PC-9 (cell line): Measurements from ENCODE around the gene WNT3. TPM values are rescaled to one million over a fixed set of nuclear protein-coding genes. Genes with fewer than 3 reads are reported as not detected.

Source experiments
- BruUV-seq: library from RNA; stranded (reverse); fragments of 400-500 nt; replicated peaks from 2 replicates; lab custom pipeline; 2021; lab: Mats Ljungman, UMichigan
- CTCF ChIA-PET: fragments of 300-600 bp; sonication (Branson Sonifier 250); formaldehyde crosslinking; loops from one replicate; lab custom pipeline; 2022; ENCODE audit warnings: antibody characterized with exemption; lab: Charles Lee
- POLR2A ChIA-PET: fragments of 300-600 bp; sonication (Branson Sonifier 250); formaldehyde crosslinking; loops from one replicate; lab custom pipeline; 2022; ENCODE audit warnings: antibody characterized with exemption; ENCODE audit not compliant: unreplicated experiment; lab: Charles Lee
- DNase-seq, 2 experiments: peaks; one replicate each; pipeline versions ENCODE4 v3.0.0 to v3.0.0-alpha.2; 2015 to 2022; ENCODE audit warnings: mixed read lengths in 1 of 2
- H2AFZ ChIP-seq: fragments of 200-600 bp; sonication (generic); 2 replicates; pipeline ENCODE4 v1.8.1; 2017; ENCODE audit warnings: antibody characterized with exemption
- H3F3A ChIP-seq: fragments of 200-600 bp; sonication (generic); 2 replicates; pipeline ENCODE4 v1.8.1; 2017; ENCODE audit warnings: antibody characterized with exemption, mild to moderate bottlenecking, low read depth; ENCODE audit not compliant: insufficient read depth
- H3K27ac ChIP-seq: fragments of 200-600 bp; sonication (generic); 2 replicates; pipeline ENCODE4 v1.6.1; 2016; ENCODE audit warnings: mixed run types
- H3K27me3 ChIP-seq: fragments of 200-600 bp; sonication (generic); 2 replicates; pipeline ENCODE4 v1.6.1; 2016; ENCODE audit warnings: low read depth, mixed run types; ENCODE audit not compliant: insufficient read depth
- H3K36me3 ChIP-seq: fragments of 200-600 bp; sonication (generic); 2 replicates; pipeline ENCODE4 v1.6.1; 2016; ENCODE audit warnings: low read depth, mixed run types
- H3K4me1 ChIP-seq: fragments of 200-600 bp; sonication (generic); replicated peaks from 2 replicates; pipeline ENCODE4 v1.6.1; 2016; ENCODE audit warnings: mixed run types; ENCODE audit not compliant: insufficient read depth
- H3K4me2 ChIP-seq: fragments of 200-600 bp; sonication (generic); 2 replicates; pipeline ENCODE4 v1.6.1; 2017; ENCODE audit warnings: mixed run types
- H3K4me3 ChIP-seq: fragments of 200-600 bp; sonication (generic); 2 replicates; pipeline ENCODE4 v1.6.1; 2016; ENCODE audit warnings: mixed run types
- H3K79me2 ChIP-seq: fragments of 200-600 bp; sonication (generic); 2 replicates; pipeline ENCODE4 v1.6.1; 2017; ENCODE audit warnings: low read depth, mixed run types
- H3K9me2 ChIP-seq: fragments of 200-600 bp; sonication (generic); 2 replicates; pipeline ENCODE4 v1.8.1; 2017; ENCODE audit warnings: mild to moderate bottlenecking; ENCODE audit not compliant: insufficient read depth
- H3K9me3 ChIP-seq: fragments of 200-600 bp; sonication (generic); 2 replicates; pipeline ENCODE4 v1.8.1; 2016; ENCODE audit warnings: low read depth; ENCODE audit not compliant: insufficient read depth
- H4K20me1 ChIP-seq: fragments of 200-600 bp; sonication (generic); 2 replicates; pipeline ENCODE4 v1.8.1; 2017; ENCODE audit not compliant: insufficient read depth
- CTCF ChIP-seq: fragments of 200-600 bp; sonication (generic); conservative IDR thresholded peaks from 2 replicates; pipeline ENCODE4 v1.6.1; 2017; ENCODE audit warnings: mixed run types, antibody characterized with exemption, mild to moderate bottlenecking, moderate library complexity
- EZH2 ChIP-seq: fragments of 200-600 bp; sonication (generic); IDR thresholded peaks from 2 replicates; pipeline ENCODE4 v1.8.0; 2017; ENCODE audit warnings: antibody characterized with exemption, low read depth
- intact Hi-C: fragments of 100-400 bp; cut with micrococcal nuclease; formaldehyde crosslinking; loops from one replicate; pipeline ENCODE4 v1.10.0; 2022; ENCODE audit not compliant: unreplicated experiment
- total RNA-seq: library from RNA; stranded (reverse); gene quantifications from 2 replicates; pipeline ENCODE4 v1.2.3, GENCODE V29; 2021

Gene WNT3
- total RNA-seq, 1 experiment from 2014 or later, result 14.0 TPM

- Histone ChIP-seq H3K79me2 (no peaks in the 10 kb centered on the region), H4K20me1 (no peaks in the 10 kb centered on the region), H3K4me3 (no peak overlapping the region), H3F3A (peaks cover 33% of the 10 kb centered on the region), H3K27me3 (no peaks in the 10 kb centered on the region), H3K27ac (no peak overlapping the region), H3K4me1 (peaks cover 32% of the 10 kb centered on the region), H3K9me2 (no peaks in the 10 kb centered on the region), H3K4me2 (no peak overlapping the region), H3K9me3 (no peaks in the 10 kb centered on the region), H3K36me3 (peaks cover 26% of the 10 kb centered on the region), H2AFZ (no peak overlapping the region)
- no peak for TF ChIP-seq CTCF
- no peak for TF ChIP-seq EZH2
- POLR2A ChIA-PET, result no interaction called here
- intact Hi-C loops, result no loop called here
- no peak for DNase-seq
- BruUV-seq, result no TSS peak
- CTCF ChIA-PET, result no interaction called here
Measured at GRCh38 chr17:46756081-46756735, 62.3 kb downstream of the WNT3 start.

- ChIA-PET CTCF (no interaction called here), POLR2A (no interaction called here)
- H3K4me2 ChIP-seq, result no peak overlapping the region
- H2AFZ ChIP-seq, result no peak overlapping the region
- H3K4me3 ChIP-seq, result no peak overlapping the region
- peaks cover 22% of the 10 kb centered on the region for H3K4me1 ChIP-seq
- no peaks in the 10 kb centered on the region for H3K9me2 ChIP-seq
- H3K79me2 ChIP-seq, result no peaks in the 10 kb centered on the region
- H4K20me1 ChIP-seq, result no peaks in the 10 kb centered on the region
- BruUV-seq, result no TSS peak
- TF ChIP-seq EZH2, result no peak
- TF ChIP-seq CTCF, result no peak
- peak in 1 of 2 experiments; percentile 24 for DNase-seq
- H3K27ac ChIP-seq, result no peak overlapping the region
- no peaks in the 10 kb centered on the region for H3K9me3 ChIP-seq
- peaks cover 23% of the 10 kb centered on the region for H3K36me3 ChIP-seq
- intact Hi-C loops, result no loop called here
- H3K27me3 ChIP-seq, result no peaks in the 10 kb centered on the region
- H3F3A ChIP-seq, result peaks cover 17% of the 10 kb centered on the region
Measured at GRCh38 chr17:46753776-46754175, 64.7 kb downstream of the WNT3 start.

GRCh38 chr17:46751425-46751824 lies 67.1 kb downstream of the WNT3 start:
- CTCF ChIA-PET, result no interaction called here
- intact Hi-C loops, result no loop called here

More at GRCh38 chr17:46751425-46751824, 67.1 kb downstream of the WNT3 start:
- H3K36me3 ChIP-seq, result peaks cover 18% of the 10 kb centered on the region
- no peaks in the 10 kb centered on the region for H3K9me3 ChIP-seq
- H3K9me2 ChIP-seq, result 0 out of 2 replicates have a peak, but pooled peaks cover 3% of the 10 kb centered on the region
- H3K27ac ChIP-seq, result no peak overlapping the region
- H3F3A ChIP-seq, result no peaks in the 10 kb centered on the region; the same call in 1 of the 2 replicates
- peak in 1 of 2 experiments; percentile 26 for DNase-seq
- BruUV-seq, result no TSS peak
- H3K27me3 ChIP-seq, result no peaks in the 10 kb centered on the region
- POLR2A ChIA-PET, result interaction anchor here (0.6 kb wide), 1 partner anchor 754 kb away, joined by 3 read pairs; no protein-coding TSS in a partner anchor
- H3K4me1 ChIP-seq, result no peaks in the 10 kb centered on the region; the same call in 1 of the 2 replicates
- no peak overlapping the region for H3K4me2 ChIP-seq
- H2AFZ ChIP-seq, result no peak overlapping the region
- no peak overlapping the region for H3K4me3 ChIP-seq
- TF ChIP-seq CTCF (no peak), EZH2 (no peak)
- no peaks in the 10 kb centered on the region for H3K79me2 ChIP-seq
- H4K20me1 ChIP-seq, result no peaks in the 10 kb centered on the region
